Left lung (tissue), 10 donors: ENCODE results near the gene PPP4C. TPM values are rescaled to one million over a fixed set of nuclear protein-coding genes. Genes with fewer than 3 reads are reported as not detected.
A peak's percentile ranks its signal among the peaks of the same experiment; 100 is the strongest.

Source experiments
- ATAC-seq: fragments of 200-7000 bp; cut with Tn5 transposase; one replicate; pipeline ENCODE4 v1.9.1; 2020; ENCODE audit warnings: moderate library complexity
- DNase-seq, 4 donors: peaks; one replicate each; pipeline ENCODE4 v3.0.0-alpha.2; 2013 to 2020
- H3K27ac ChIP-seq, 2 donors: fragments of 200-600 bp; sonication (generic) in 1 of 2; one replicate each; pipeline versions ENCODE4 v1.5.0 to v1.8.0; 2020 to 2021
- H3K27me3 ChIP-seq, 2 donors: fragments of 200-600 bp; sonication (generic) in 1 of 2; one replicate each; pipeline versions ENCODE4 v1.5.0 to v1.8.0; 2020 to 2021
- H3K36me3 ChIP-seq, 2 donors: fragments of 200-600 bp; sonication (generic) in 1 of 2; one replicate each; pipeline versions ENCODE4 v1.5.0 to v1.8.0; 2020 to 2021
- H3K4me1 ChIP-seq, 2 donors: fragments of 200-600 bp; one replicate each; pipeline ENCODE4 v1.8.0; 2021
- H3K4me3 ChIP-seq, 2 donors: fragments of 200-600 bp; sonication (generic) in 1 of 2; one replicate each; pipeline versions ENCODE4 v1.5.0 to v1.8.0; 2020 to 2021; ENCODE audit warnings: mild to moderate bottlenecking in 1 of 2
- H3K9me3 ChIP-seq, 2 donors: fragments of 200-600 bp; sonication (generic) in 1 of 2; one replicate each; pipeline versions ENCODE4 v1.5.0 to v1.8.0; 2020 to 2021
- CTCF ChIP-seq, 2 donors: fragments of 200-600 bp; sonication (generic) in 1 of 2; IDR thresholded peaks; one replicate each; pipeline versions ENCODE4 v1.5.0 to v1.8.0; 2021; ENCODE audit warnings: antibody characterized with exemption in 2 of 2
- intact Hi-C, 2 donors: fragments of 100-400 bp; cut with DNase I; formaldehyde crosslinking; loops; one replicate each; pipeline versions ENCODE4 v1.11.2 to v1.14.2; 2022
- polyA plus RNA-seq, 6 donors: library from polyadenylated mRNA; unstranded; fragments of 120-200 nt; gene quantifications; one replicate each; pipeline ENCODE4 v1.2.1, GENCODE V29; 2013; ENCODE audit not compliant: insufficient read length in 6 of 6
- total RNA-seq, 2 donors: library from RNA; stranded (reverse); fragmentation: NEBNext Ultra II Directional; extraction: Animal tissue kit (Norgen Biotek cat#: 25700); gene quantifications; one replicate each; pipeline ENCODE4 v1.2.1, GENCODE V29; 2021
- donor health status: DM: no; HTN: yes; CAD: no.
- donor health status: DM: no; HTN: no; CAD: no.

Gene PPP4C
- total and polyA plus RNA-seq, 8 donors, result 62.0 to 89.8 (median 76.9) TPM

GRCh38 chr16:30063278-30063892 lies 12.4 kb upstream of the PPP4C start:
- intact Hi-C loops, result no loop called here

GRCh38 chr16:30063893-30064728 lies 11.7 kb upstream of the PPP4C start:
- Histone ChIP-seq H3K36me3 (peaks cover 0 to 26% of the 10 kb centered on the region in 2 donors), H3K9me3 (no peaks in the 10 kb centered on the region), H3K27me3 (no peaks in the 10 kb centered on the region), H3K4me3 (peak overlapping the region; percentile 55 to 98), H3K27ac (peak overlapping the region; percentile 98 to 99), H3K4me1 (peaks cover 26 to 49% of the 10 kb centered on the region in 2 donors)
- ATAC-seq, result peak; percentile 58
- peak in 3 of 4 donors; percentile 80 to 88 (median 87) for DNase-seq
- intact Hi-C loops, result no loop called here
- peak in 1 of 2 donors; percentile 15 for TF ChIP-seq CTCF (IDR thresholded peaks at IDR 0.05)

More at GRCh38 chr16:30063278-30063892, 12.4 kb upstream of the PPP4C start:
- H3K36me3 ChIP-seq, result peaks cover 0 to 19% of the 10 kb centered on the region in 2 donors
- peak in 1 of 4 donors; percentile 15 for DNase-seq
- peaks cover 26 to 41% of the 10 kb centered on the region in 2 donors for H3K4me1 ChIP-seq
- ATAC-seq, result no peak
- H3K4me3 ChIP-seq, result peak overlapping the region; percentile 55 to 98
- TF ChIP-seq CTCF (IDR thresholded peaks at IDR 0.05), result no peak
- no peaks in the 10 kb centered on the region for H3K27me3 ChIP-seq
- peak overlapping the region; percentile 98 to 99 for H3K27ac ChIP-seq
- H3K9me3 ChIP-seq, result no peaks in the 10 kb centered on the region

GRCh38 chr16:30064729-30065101 lies 11.1 kb upstream of the PPP4C start:
- Histone ChIP-seq H3K9me3 (no peaks in the 10 kb centered on the region), H3K4me1 (peaks cover 28 to 55% of the 10 kb centered on the region in 2 donors), H3K36me3 (peaks cover 0 to 32% of the 10 kb centered on the region in 2 donors), H3K4me3 (peak overlapping the region; percentile 55 to 98), H3K27me3 (no peaks in the 10 kb centered on the region), H3K27ac (peak overlapping the region; percentile 98 to 99)
- DNase-seq (no peak), ATAC-seq (peak; percentile 2)
- intact Hi-C loops, result no loop called here
- no peak for TF ChIP-seq CTCF (IDR thresholded peaks at IDR 0.05)

- DNase-seq, result peak; percentile 98 to 99 (median 98)
- peak in 1 of 2 donors; percentile 23 for TF ChIP-seq CTCF (IDR thresholded peaks at IDR 0.05)
- Histone ChIP-seq H3K4me3 (peak within 1 kb of the TSS; percentile 55 to 98), H3K27ac (peak within 1 kb of the TSS; percentile 98 to 99), H3K9me3 (no peaks in the 10 kb centered on the region), H3K27me3 (no peaks in the 10 kb centered on the region), H3K4me1 (peaks cover 30 to 61% of the 10 kb centered on the region in 2 donors), H3K36me3 (peaks cover 0 to 38% of the 10 kb centered on the region in 2 donors)
- intact Hi-C loops, result no loop called here
- peak; percentile 90 for ATAC-seq
Measured at GRCh38 chr16:30065102-30065942, 10.5 kb upstream of the PPP4C start, which contains the start of gene ALDOA. TSS of gene ALDOA (plus strand) at chr16:30065760. CDS start at chr16:30066898, 1,138 bp downstream.
